ENCODE results near the gene LCN10.
"Not testable (repeated sequence)": the region's sequence is repeated elsewhere in the genome, so short reads cannot be mapped to it uniquely, and the experiment has no call there.

The LCN10 gene

DNA sequence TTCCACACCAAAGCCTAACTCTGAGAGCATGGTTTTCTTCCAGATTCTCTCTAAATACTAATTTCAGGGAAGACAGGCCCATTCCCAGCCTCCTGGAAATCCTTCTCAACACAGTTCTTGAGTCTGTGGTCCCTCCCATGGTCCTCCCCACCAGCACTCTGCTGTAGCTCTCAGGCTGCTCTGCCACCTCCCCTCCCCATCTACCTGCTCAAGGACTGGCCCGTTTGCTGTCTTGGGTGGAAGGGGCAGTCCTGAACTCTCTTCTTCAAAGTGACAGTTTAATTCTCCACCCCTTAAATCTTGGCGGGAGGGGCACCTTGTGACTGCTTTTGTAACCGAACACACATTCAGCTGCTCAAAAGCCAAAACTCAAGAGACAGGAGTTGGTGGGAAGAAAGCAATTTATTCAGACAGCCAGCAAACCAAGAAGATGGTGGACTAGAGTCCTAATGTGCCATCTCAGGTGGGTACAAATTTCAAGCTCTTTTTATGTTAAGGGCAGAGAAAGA lies 29.2 kb upstream of the LCN10 start:
- no peak for DNase-seq

GRCh38 chr9:136769710-136770191 lies 27.0 kb upstream of the LCN10 start:
- peak; percentile 52 to 58 for DNase-seq

GRCh38 chr9:136766410-136767120 lies 23.8 kb upstream of the LCN10 start:
- DNase-seq: peak; percentile 65 to 80

DNA sequence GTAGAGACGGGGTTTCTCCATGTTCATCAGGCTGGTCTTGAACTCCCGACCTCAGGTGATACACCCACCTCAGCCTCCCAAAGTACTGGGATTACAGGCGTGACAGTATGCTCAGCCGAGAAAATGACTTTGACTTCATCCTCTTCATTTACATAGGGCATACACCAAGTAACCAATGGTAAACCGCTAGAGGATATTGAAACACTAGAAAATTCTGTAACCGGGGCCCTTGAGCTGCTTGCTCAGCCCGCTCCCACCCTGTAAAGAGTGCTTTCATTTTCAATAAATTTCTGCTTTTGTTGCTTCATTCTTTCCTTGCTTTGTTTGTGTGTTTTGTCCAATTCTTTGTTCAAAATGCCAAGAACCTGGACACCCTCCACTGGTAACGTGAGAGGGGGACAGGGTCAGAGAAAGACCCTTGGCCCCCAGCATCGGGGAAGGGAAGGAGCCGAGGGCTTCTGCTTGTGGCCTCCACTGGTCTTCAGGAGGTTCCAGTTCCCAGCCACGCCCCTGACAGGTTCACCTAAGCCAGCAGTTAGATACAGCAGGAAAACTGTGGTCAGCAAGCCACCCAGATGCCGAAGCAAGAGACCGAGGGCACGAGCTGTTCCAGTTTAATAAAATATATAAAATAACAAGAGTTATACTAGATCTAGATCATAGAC lies 23.1 kb upstream of the LCN10 start:
- not testable (repeated sequence) for DNase-seq

DNA sequence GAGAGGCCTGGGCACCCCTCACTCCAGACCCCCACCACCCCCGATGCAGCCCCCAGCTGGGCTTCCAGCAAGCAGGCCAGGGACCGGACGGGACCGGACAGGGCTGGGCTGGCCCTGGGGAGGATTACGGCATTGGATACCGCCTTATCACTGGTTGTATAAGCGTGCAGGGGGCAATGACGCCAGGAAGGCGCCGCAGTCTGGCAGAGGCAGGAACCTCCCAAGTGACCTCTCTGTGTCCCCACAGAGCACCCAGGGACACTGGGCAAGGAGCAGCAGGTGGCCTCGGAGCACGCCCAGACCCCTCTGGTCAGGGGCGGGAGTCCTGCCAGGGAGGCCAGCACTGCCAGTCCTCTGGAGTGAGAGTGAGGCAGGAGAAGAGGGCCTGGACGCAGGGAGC lies 22.3 kb upstream of the LCN10 start:
- DNase-seq: no peak

GRCh38 chr9:136764301-136764891 lies 21.7 kb upstream of the LCN10 start, which contains the start of gene LCN15:
TSS of gene LCN15 (minus strand) at chr9:136764518. CDS start at chr9:136764488, 30 bp downstream.
- no peak for DNase-seq

DNA sequence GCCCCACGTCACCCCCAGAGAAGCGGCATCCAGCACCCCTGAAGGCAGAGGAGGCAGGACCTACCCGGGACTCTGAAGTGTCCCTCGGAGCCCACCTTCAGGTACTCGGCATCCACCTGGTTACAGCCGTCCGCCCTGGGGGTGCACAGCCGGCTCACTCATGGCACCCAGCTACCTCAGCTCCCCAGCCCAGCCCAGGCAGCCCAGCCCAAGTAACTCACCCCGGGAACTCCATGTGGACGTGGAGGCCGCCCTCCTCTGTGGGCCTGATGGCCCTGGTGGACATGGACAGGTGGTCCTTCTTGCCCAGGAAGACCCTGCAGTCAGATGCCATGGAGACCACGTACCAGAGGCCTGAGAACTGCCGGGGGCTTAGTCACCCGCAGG lies 20.9 kb upstream of the LCN10 start:
- no peak for DNase-seq

GRCh38 chr9:136762915-136763648 lies 20.3 kb upstream of the LCN10 start:
- DNase-seq: peak; percentile 36 to 38

DNA sequence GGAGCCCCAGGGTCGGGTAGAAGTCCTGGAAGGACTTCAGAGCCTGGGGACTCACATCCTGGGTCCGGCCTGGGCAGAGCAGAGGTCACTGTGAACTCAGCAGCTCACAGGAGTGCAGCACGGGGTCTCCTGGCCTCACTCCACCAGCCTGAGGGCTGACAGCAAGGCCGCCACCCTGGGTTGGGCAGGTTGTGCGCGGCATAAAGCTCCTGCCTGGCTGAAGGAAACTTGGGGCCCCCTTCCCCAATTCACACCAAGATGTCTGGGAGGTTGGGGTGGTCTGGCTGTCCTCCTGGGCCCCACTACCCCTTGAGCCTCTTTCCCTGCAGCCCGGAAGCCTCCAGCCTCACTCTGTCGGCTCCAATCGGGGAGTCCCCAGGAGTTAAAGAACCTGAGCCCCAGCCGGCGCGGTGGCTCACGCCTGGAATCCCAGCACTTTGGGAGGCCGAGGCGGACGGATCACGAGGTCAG lies 19.5 kb upstream of the LCN10 start:
- no peak for DNase-seq

- no peak for DNase-seq
These were observed 18.8 kb upstream of the LCN10 start for GRCh38 chr9:136761545-136761981.

GRCh38 chr9:136760834-136761544 lies 18.2 kb upstream of the LCN10 start:
- DNase-seq: not testable (repeated sequence)

GRCh38 chr9:136760424-136760823 lies 17.7 kb upstream of the LCN10 start:
- no peak for DNase-seq

DNA sequence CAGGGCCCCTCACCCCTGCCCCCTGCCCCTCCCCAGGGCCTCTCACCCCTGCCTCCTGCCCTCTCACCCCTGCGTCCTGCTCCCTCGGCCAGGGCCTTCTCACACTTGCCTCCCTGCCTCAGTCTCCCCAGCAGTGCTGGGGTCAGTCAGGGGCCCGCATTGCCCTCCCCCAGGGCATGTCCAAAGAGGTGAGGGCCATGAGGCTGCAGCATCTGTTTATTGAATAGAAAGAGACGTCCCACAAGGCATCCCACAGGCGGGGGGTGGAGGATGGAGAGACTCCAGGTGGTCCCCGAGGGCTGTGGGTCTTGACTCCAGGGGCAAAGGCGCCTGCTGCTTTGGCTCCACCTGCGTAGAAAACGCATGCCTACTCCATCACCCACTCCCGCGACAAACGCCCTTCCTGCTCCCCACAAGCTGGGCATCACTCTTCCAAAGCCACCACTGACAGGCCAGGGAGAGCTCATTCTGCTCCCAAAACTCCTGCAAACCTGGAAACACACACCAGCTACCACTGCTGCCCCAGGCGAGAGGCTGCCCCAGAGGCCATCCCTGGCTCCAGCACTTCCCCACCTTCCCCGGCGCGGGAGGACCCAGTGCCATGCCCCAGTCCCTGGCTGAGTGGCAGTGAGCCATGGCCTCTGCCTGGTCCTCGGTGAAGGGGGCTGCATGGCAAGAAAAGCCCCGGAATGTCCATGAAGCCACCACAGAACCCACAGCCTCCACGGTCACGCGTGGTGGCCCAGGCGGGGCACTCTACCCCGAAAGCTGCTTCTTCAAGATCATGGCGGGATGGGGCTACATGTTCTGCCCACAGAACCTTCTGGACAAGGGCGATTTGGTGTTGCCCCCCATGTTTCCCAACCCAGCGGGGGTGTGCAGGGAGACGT lies 16.9 kb upstream of the LCN10 start:
- no peak for DNase-seq

- no peak for DNase-seq
These were observed 16.3 kb upstream of the LCN10 start for GRCh38 chr9:136759001-136759400.

DNA sequence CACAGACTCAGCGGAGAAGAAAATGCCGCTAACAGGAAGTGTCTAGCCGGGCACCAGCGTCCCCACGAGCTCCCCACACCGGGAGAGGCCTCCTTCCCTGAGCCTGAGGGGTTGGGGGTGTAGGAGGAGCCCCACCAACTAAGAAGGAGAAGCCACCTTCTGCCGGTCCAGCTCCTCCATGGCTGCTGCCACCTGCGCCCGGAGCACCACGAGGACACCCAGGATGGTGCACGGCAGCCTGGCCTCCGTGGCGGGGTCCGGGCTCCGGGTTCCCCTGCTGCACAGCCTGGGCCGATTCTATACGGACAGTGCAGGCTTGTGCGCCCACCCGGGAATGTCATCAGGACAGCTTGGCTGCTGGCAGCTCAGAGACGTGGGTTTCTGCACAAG lies 15.0 kb upstream of the LCN10 start:
- DNase-seq: no peak

GRCh38 chr9:136757328-136757727 lies 14.6 kb upstream of the LCN10 start:
- no peak for DNase-seq

DNA sequence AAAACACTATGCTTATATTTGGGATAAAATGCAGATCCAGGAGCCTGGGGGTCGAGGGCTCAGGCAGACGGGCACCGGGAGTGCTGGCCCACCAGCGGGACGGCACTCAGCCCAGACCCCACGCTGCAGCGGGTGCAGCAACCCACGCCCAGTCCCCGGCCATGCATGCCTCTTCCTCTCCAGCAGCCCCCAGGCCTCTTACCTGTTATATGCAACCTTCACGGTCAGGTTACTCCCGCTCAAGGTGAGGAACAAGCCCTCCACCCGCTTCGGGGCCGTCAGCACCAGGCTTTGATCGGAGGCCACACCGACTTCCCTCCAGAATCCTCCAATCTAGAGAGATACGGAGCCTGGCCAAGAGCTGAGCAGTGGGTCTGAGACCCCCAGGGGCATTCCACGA lies 14.1 kb upstream of the LCN10 start:
- no peak for DNase-seq

- no peak for DNase-seq
These were observed 13.3 kb upstream of the LCN10 start for GRCh38 chr9:136756134-136756438.

- not testable (repeated sequence) for DNase-seq
These were observed 12.8 kb upstream of the LCN10 start for GRCh38 chr9:136755302-136756133.

GRCh38 chr9:136754626-136755301 lies 12.0 kb upstream of the LCN10 start:
- no peak for DNase-seq

Measured in CD4-positive, alpha-beta T cell treated with Interleukin-4 for 1 hour (primary cell).